ENCODE measurements around the gene SLC24A1.

DNA sequence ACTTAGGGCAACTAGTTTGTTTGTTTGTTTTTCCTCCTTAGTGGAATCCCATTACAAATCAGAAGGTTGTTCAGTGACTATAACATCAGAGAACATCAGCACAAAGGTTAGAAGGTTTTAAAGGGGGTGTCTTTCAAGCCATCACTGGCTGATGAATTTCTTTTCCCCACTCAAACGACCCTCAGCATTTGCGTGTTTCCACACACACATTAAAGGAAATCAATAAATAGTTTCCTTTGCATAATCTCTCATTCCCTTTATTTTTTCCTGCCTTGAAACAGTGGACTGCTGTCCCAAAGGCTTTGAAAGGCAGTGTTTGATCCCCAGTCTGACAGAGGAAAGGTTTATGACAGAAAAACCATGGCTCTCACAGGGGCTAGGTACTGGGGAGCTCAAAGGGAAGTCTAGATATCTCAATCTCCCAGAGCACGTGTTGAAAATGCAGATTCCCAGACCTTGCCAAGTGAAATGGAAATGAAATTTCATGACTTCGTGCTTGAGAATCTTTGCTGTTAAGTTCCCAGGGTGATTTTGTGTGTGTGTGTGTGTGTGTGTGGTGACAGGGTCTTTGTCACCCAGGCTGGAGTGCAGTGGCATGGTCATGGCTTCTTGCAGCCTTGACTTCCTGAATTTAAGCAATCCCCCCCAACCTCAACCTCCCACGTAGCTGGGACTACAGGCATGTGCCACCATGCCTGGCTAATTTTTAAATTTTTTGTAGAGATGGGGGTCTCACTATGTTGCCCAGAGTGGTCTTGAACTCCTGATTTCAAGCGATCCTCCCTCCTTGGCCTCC lies 8.6 kb upstream of the SLC24A1 start:
- TF ChIP-seq, protein P1, sequence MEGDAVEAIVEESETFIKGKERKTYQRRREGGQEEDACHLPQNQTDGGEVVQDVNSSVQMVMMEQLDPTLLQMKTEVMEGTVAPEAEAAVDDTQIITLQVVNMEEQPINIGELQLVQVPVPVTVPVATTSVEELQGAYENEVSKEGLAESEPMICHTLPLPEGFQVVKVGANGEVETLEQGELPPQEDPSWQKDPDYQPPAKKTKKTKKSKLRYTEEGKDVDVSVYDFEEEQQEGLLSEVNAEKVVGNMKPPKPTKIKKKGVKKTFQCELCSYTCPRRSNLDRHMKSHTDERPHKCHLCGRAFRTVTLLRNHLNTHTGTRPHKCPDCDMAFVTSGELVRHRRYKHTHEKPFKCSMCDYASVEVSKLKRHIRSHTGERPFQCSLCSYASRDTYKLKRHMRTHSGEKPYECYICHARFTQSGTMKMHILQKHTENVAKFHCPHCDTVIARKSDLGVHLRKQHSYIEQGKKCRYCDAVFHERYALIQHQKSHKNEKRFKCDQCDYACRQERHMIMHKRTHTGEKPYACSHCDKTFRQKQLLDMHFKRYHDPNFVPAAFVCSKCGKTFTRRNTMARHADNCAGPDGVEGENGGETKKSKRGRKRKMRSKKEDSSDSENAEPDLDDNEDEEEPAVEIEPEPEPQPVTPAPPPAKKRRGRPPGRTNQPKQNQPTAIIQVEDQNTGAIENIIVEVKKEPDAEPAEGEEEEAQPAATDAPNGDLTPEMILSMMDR (IDR thresholded peaks at IDR 0.05): no peak
- no peak for TF ChIP-seq POLR2A (IDR thresholded peaks at IDR 0.05)
